Mesenchymal stem cell (in vitro differentiated cells and primary cell): ENCODE data around the gene FMNL3.

Experiments
- DNase-seq: peaks from one replicate; pipeline ENCODE4 v3.0.0-alpha.2; 2013
- H2AFZ ChIP-seq: one replicate; pipeline ENCODE4 v1.6.1; 2013; ENCODE audit warnings: low read depth, mild to moderate bottlenecking, control low read depth, inconsistent platforms, low read length, moderate library complexity
- H2AK5ac ChIP-seq: 2 replicates; pipeline ENCODE4 v1.6.1; 2013; ENCODE audit warnings: low read length, moderate library complexity, mild to moderate bottlenecking, inconsistent platforms; ENCODE audit not compliant: severe bottlenecking
- H2BK120ac ChIP-seq: one replicate; pipeline ENCODE4 v1.6.1; 2013; ENCODE audit warnings: low read depth, mild to moderate bottlenecking, inconsistent platforms, low read length, moderate library complexity
- H2BK12ac ChIP-seq, 2 experiments: one replicate each; pipeline ENCODE4 v1.6.1; 2013; ENCODE audit warnings: inconsistent platforms in 2 of 2, low read length in 2 of 2, mild to moderate bottlenecking in 2 of 2, moderate library complexity in 2 of 2, control low read depth in 1 of 2
- H2BK15ac ChIP-seq: one replicate; pipeline ENCODE4 v1.6.1; 2013; ENCODE audit warnings: mild to moderate bottlenecking, low read depth, inconsistent platforms; ENCODE audit not compliant: poor library complexity, severe bottlenecking
- H2BK5ac ChIP-seq: 2 replicates; pipeline ENCODE4 v1.6.1; 2013; ENCODE audit warnings: low read depth, mild to moderate bottlenecking, low read length, control low read depth, inconsistent platforms; ENCODE audit not compliant: poor library complexity, severe bottlenecking
- H3K14ac ChIP-seq, 2 experiments: one replicate each; pipeline ENCODE4 v1.6.1; 2013; ENCODE audit warnings: inconsistent platforms in 2 of 2, low read length in 2 of 2, control low read depth in 1 of 2, mild to moderate bottlenecking in 1 of 2, moderate library complexity in 1 of 2
- H3K18ac ChIP-seq, 2 experiments: one replicate each; pipeline ENCODE4 v1.6.1; 2013; ENCODE audit warnings: inconsistent platforms in 2 of 2, low read length in 2 of 2, control low read depth in 1 of 2, low read depth in 1 of 2, mild to moderate bottlenecking in 1 of 2
- H3K23ac ChIP-seq, 2 experiments: one replicate each; pipeline ENCODE4 v1.6.1; 2013; ENCODE audit warnings: inconsistent platforms in 2 of 2, low read length in 2 of 2, mild to moderate bottlenecking in 2 of 2, moderate library complexity in 2 of 2, control low read depth in 1 of 2
- H3K27ac ChIP-seq: 2 replicates; pipeline ENCODE4 v1.5.1; 2013; ENCODE audit warnings: mild to moderate bottlenecking, moderate library complexity, low read length, control low read depth, inconsistent platforms; ENCODE audit not compliant: poor library complexity, severe bottlenecking
- H3K27me3 ChIP-seq, 2 experiments: 2 replicates each; pipeline versions ENCODE4 v1.6.1 to v1.7.0; 2013; ENCODE audit warnings: low read length in 2 of 2, mild to moderate bottlenecking in 2 of 2, moderate library complexity in 2 of 2, control low read depth in 1 of 2, inconsistent platforms in 1 of 2; ENCODE audit not compliant: control insufficient read depth in 1 of 2, insufficient read depth in 1 of 2
- H3K36me3 ChIP-seq, 2 experiments: 2 replicates each; pipeline versions ENCODE4 v1.6.1 to v1.7.0; 2013; ENCODE audit warnings: low read length in 2 of 2, control low read depth in 1 of 2, inconsistent platforms in 1 of 2, low read depth in 1 of 2, mild to moderate bottlenecking in 1 of 2; ENCODE audit not compliant: insufficient read depth in 2 of 2, control insufficient read depth in 1 of 2
- H3K4ac ChIP-seq, 2 experiments: one replicate each; pipeline ENCODE4 v1.6.1; 2013; ENCODE audit warnings: inconsistent platforms in 2 of 2, low read length in 2 of 2, mild to moderate bottlenecking in 2 of 2, moderate library complexity in 2 of 2, control low read depth in 1 of 2, low read depth in 1 of 2
- H3K4me1 ChIP-seq: 2 replicates; pipeline ENCODE4 v1.6.1; 2013; ENCODE audit warnings: low read depth, low read length, control low read depth; ENCODE audit not compliant: control insufficient read depth, insufficient read depth
- H3K4me2 ChIP-seq: 2 replicates; pipeline ENCODE4 v1.6.1; 2013; ENCODE audit warnings: low read length, mild to moderate bottlenecking, inconsistent platforms; ENCODE audit not compliant: poor library complexity, severe bottlenecking
- H3K4me3 ChIP-seq, 2 experiments: 2 replicates each; pipeline versions ENCODE4 v1.5.1 to v1.7.0; 2013; ENCODE audit warnings: low read length in 2 of 2, mild to moderate bottlenecking in 2 of 2, control low read depth in 1 of 2, low read depth in 1 of 2; ENCODE audit not compliant: insufficient read depth in 1 of 2
- H3K79me1 ChIP-seq: replicated peaks from 2 replicates; pipeline ENCODE4 v1.6.1; 2013; ENCODE audit warnings: mild to moderate bottlenecking, control low read depth, low read length, inconsistent platforms; ENCODE audit not compliant: poor library complexity, severe bottlenecking
- H3K9ac ChIP-seq: 2 replicates; pipeline ENCODE4 v1.7.0; 2013; ENCODE audit warnings: mild to moderate bottlenecking, low read length, moderate library complexity
- H3K9me3 ChIP-seq: 2 replicates; pipeline ENCODE4 v1.7.0; 2013; ENCODE audit warnings: mild to moderate bottlenecking, low read length; ENCODE audit not compliant: control insufficient read depth
- H4K8ac ChIP-seq: one replicate; pipeline ENCODE4 v1.6.1; 2013; ENCODE audit warnings: inconsistent platforms, mild to moderate bottlenecking, low read length, moderate library complexity
- H4K91ac ChIP-seq: one replicate; pipeline ENCODE4 v1.6.1; 2013; ENCODE audit warnings: mild to moderate bottlenecking, low read length, inconsistent platforms
- WGBS: methylation state at CpG from one replicate; pipeline ENCODE4 v1.1.7; 2013; ENCODE audit warnings: mixed read lengths; 5-methylcytosine and 5-hydroxymethylcytosine counted together

FMNL3 gene

GRCh38 chr12:49622501-49623141 is 84.6 kb downstream of the FMNL3 start:
- 11% methylated on average over 20 of the region's 22 CpGs for WGBS
- peak overlapping the region in 1 of 2 experiments; percentile 83 for H3K23ac ChIP-seq

GRCh38 chr12:49621651-49622500 is 85.3 kb downstream of the FMNL3 start:
- Histone ChIP-seq H2BK12ac (no peak overlapping the region), H3K9ac (peak overlapping the region; percentile 91), H2AK5ac (peak overlapping the region; percentile 41), H3K27me3 (peaks cover 3 to 10% of the 10 kb centered on the region in 2 experiments), H3K27ac (peak overlapping the region; percentile 86), H3K4ac (peak overlapping the region in 1 of 2 experiments; percentile 95), H3K9me3 (no peaks in the 10 kb centered on the region), H3K4me2 (peak overlapping the region; percentile 97), H2AFZ (no peak overlapping the region), H3K4me3 (peak overlapping the region in 1 of 2 experiments; percentile 86), H4K8ac (peak overlapping the region; percentile 72), H3K36me3 (no peaks in the 10 kb centered on the region), H3K79me1 (peaks cover 3% of the 10 kb centered on the region), H2BK120ac (no peak overlapping the region), H2BK15ac (no peak overlapping the region), H3K4me1 (peaks cover 18% of the 10 kb centered on the region), H3K23ac (no peak overlapping the region), H3K14ac (peak overlapping the region in 1 of 2 experiments; percentile 75), H3K18ac (peak overlapping the region; percentile 16 to 40), H4K91ac (no peak overlapping the region), H2BK5ac (no peak overlapping the region)
- no peak for DNase-seq
- WGBS = 62% methylated on average over 28 of the region's 33 CpGs

More at GRCh38 chr12:49622501-49623141, 84.6 kb downstream of the FMNL3 start:
- Histone ChIP-seq H3K9me3 (no peaks in the 10 kb centered on the region), H3K79me1 (peaks cover 5% of the 10 kb centered on the region), H3K18ac (peak overlapping the region; percentile 16 to 66), H2BK12ac (peak overlapping the region in 1 of 2 experiments; percentile 3), H3K36me3 (no peaks in the 10 kb centered on the region), H2BK5ac (no peak overlapping the region), H3K4me3 (peak overlapping the region; percentile 67 to 86), H2AK5ac (no peak overlapping the region), H2AFZ (peak overlapping the region; percentile 88), H3K27ac (peak overlapping the region; percentile 86), H3K4me1 (peaks cover 20% of the 10 kb centered on the region), H4K8ac (peak overlapping the region; percentile 72), H3K27me3 (peaks cover 3 to 10% of the 10 kb centered on the region in 2 experiments), H3K4ac (peak overlapping the region; percentile 79 to 95), H3K4me2 (peak overlapping the region; percentile 97), H3K9ac (peak overlapping the region; percentile 91), H3K14ac (peak overlapping the region in 1 of 2 experiments; percentile 75), H4K91ac (peak overlapping the region; percentile 78), H2BK15ac (no peak overlapping the region), H2BK120ac (no peak overlapping the region)
- DNase-seq = no peak

GRCh38 chr12:49619286-49619685 is 87.9 kb downstream of the FMNL3 start:
- H2BK12ac ChIP-seq = no peak overlapping the region
- H3K27me3 ChIP-seq = peaks cover 6 to 10% of the 10 kb centered on the region in 2 experiments
- no peak overlapping the region for H3K18ac ChIP-seq
- no peak overlapping the region for H3K27ac ChIP-seq
- no peak overlapping the region for H2BK5ac ChIP-seq
- 96% methylated on average over 2 of the region's 3 CpGs for WGBS
- no peak overlapping the region for H2AK5ac ChIP-seq
- H3K79me1 ChIP-seq = peaks cover 2% of the 10 kb centered on the region
- no peak overlapping the region for H2AFZ ChIP-seq
- DNase-seq = no peak
- no peak overlapping the region for H3K23ac ChIP-seq
- H3K4me1 ChIP-seq = peaks cover 15% of the 10 kb centered on the region
- H4K8ac ChIP-seq = no peak overlapping the region
- H3K36me3 ChIP-seq = no peaks in the 10 kb centered on the region
- H3K4me3 ChIP-seq = no peak overlapping the region
- H2BK15ac ChIP-seq = no peak overlapping the region
- H4K91ac ChIP-seq = no peak overlapping the region
- H3K4ac ChIP-seq = no peak overlapping the region
- H2BK120ac ChIP-seq = no peak overlapping the region
- H3K4me2 ChIP-seq = no peak overlapping the region
- peaks cover 12% of the 10 kb centered on the region for H3K9me3 ChIP-seq
- no peak overlapping the region for H3K9ac ChIP-seq
- H3K14ac ChIP-seq = no peak overlapping the region

GRCh38 chr12:49618576-49618975 is 88.6 kb downstream of the FMNL3 start:
- no peak overlapping the region for H2BK120ac ChIP-seq

More at GRCh38 chr12:49618576-49618975, 88.6 kb downstream of the FMNL3 start:
- DNase-seq = no peak
- Histone ChIP-seq H3K79me1 (peaks cover 2% of the 10 kb centered on the region), H3K4me2 (no peak overlapping the region), H3K18ac (no peak overlapping the region), H3K4me3 (no peak overlapping the region), H2AK5ac (no peak overlapping the region), H3K27me3 (peaks cover 6 to 10% of the 10 kb centered on the region in 2 experiments), H2BK12ac (no peak overlapping the region), H4K91ac (no peak overlapping the region), H3K27ac (no peak overlapping the region), H2BK5ac (no peak overlapping the region), H3K4me1 (peaks cover 10% of the 10 kb centered on the region), H3K9me3 (peaks cover 12% of the 10 kb centered on the region), H4K8ac (no peak overlapping the region), H2AFZ (no peak overlapping the region), H3K9ac (no peak overlapping the region), H3K14ac (no peak overlapping the region), H3K23ac (no peak overlapping the region), H3K4ac (no peak overlapping the region), H3K36me3 (no peaks in the 10 kb centered on the region), H2BK15ac (no peak overlapping the region)
- WGBS = 88% methylated on average over 1 of the region's 1 CpG
